Cerebellar cortex (tissue), 1 donor: ENCODE measurements around the gene SYNE4.
"Not testable (repeated sequence)": the region's sequence is repeated elsewhere in the genome, so short reads cannot be mapped to it uniquely, and the experiment has no call there.

Experiments used
- DNase-seq: peaks from one replicate; pipeline ENCODE4 v3.0.0-alpha.2; 2015; ENCODE audit warnings: low spot score

The SYNE4 gene, protein sequence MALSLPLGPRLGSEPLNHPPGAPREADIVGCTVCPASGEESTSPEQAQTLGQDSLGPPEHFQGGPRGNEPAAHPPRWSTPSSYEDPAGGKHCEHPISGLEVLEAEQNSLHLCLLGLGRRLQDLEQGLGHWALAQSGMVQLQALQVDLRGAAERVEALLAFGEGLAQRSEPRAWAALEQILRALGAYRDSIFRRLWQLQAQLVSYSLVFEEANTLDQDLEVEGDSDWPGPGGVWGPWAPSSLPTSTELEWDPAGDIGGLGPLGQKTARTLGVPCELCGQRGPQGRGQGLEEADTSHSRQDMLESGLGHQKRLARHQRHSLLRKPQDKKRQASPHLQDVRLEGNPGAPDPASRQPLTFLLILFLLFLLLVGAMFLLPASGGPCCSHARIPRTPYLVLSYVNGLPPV

DNA sequence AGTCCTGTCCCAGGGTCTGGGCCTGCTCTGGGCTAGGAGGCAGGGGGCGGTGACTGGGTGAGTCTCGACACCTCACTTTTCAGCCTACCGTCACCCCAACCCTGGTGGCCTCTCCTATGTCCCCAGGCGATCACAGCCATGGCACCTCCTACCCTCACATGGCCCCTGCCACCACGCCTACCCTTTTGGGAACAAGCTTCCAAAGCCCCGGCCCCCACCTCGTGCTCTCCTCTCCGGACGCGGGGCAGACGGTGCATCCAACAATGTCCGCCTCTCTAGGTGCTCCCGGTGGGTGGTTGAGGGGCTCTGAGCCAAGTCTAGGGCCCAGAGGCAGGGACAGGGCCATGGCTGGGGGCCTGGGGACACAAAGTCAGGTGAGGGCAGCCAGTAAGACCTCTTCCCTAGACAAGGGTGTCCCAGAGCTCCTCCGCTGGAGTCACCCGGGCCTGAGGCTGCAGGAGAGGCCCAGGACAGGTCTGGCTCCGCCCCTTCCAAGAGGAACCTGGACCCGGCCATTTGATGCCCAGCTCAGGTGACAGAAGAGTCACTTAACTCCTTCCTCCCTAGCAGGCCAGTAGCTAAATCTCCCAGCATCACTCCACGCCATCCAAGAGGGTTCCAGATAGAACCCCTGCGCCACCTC, at the start of gene SYNE4:
Gene SYNE4 (minus strand): TSS at position 478 of the 643 bp plus-strand sequence. CDS start 132 bp downstream, at position 346.
- DNase-seq = peak; percentile 93

DNA sequence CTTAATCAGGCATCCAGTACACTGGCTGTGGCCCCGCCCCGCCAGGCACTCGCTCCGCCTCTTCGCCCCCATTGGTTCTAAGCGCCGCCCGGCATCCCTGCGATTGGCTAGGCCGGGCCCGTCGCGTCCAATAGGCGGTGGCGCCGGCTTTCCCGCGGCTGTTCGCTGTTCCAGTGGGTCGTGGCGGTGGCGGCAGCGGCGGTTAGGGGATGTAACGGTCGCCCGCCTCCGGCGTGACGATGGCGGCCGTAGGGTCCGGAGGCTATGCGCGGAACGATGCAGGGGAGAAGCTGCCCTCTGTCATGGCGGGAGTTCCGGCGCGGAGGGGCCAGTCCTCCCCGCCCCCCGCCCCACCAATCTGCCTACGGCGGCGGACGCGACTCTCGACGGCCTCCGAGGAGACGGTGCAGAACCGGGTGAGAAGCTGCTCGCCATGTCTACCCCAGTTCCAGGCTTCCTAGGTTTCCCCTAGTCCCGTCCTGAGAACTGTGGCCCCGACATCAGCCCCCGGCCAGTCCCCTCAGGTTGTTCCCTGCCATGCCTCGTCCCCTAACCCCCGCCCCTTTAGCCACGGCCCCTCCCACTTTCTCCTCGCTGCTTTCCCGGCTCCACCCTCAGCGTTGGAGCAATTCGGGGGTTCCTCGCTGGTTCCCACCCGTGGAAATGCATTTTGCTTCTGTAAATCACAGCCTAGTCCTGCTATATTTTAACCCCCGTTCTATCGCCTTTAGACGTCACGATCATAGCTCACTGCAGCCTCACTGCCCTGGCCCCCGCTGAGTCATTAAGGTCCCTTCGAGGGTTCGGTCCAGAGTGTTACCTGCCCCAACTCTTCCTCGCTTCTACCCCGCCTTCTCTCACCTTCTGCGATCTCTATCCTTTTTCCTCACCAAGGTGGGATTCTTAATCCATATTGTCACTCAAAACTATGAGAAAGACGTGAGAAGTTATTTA, 46.4 kb upstream of the SYNE4 start, which contains the start of gene WDR62:
Gene WDR62 (plus strand): TSS at position 165 of the 954 bp plus-strand sequence. CDS start 75 bp downstream, at position 240.
- DNase-seq = peak; percentile 26

DNA sequence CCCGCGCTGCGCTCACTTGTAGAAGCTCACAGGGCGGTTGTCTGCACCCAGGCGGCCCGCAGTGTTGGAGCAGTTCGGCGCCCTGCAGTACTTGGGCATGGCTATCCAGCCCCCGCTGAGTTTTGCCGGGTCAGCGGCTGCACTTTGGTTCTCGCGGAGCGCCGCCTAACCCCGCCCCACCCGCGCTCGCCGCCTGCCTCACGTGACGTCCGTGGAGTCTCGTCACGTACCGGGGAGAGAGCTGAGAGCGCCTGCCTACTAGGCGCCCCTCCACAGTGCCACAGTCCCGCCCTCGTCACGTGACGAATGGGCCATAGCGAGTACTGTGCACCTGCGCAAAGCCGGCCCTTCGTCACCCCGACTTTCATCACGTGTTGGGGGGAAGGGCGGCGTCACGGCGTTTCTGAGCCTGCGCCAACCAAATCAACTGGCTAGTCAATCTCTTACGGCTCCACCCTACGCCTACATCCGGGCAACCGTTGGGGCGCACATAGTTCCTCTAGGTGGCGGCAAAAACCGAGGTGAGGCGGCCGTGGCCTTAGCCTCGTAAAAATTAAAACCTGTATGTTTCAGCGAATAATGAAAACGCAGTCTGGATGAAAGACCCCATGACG, 45.6 kb upstream of the SYNE4 start, which contains the start of gene THAP8:
Gene THAP8 (minus strand): TSS at position 167 of the 614 bp plus-strand sequence. CDS start 68 bp downstream, at position 99.
- peak; percentile 99 for DNase-seq

DNA sequence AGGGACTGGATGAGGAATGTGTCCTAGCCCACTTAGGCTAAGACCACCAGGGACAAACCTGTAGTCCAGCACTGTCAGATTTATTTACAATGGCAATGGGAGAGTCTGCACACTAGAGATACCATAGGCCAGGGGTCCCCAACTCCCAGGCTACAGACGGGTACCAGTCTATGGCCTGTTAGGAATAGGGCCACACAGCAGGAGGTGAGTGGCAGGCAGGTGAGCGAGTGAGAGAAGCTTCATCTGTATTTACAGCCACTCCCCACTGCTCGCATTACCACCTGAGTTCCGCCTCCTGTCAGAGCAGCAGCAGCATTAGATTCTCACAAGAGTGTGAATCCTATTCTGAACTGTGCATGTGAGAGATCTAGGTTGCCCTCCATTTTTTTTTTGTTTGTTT, 43.0 kb upstream of the SYNE4 start:
- DNase-seq = no peak

DNA sequence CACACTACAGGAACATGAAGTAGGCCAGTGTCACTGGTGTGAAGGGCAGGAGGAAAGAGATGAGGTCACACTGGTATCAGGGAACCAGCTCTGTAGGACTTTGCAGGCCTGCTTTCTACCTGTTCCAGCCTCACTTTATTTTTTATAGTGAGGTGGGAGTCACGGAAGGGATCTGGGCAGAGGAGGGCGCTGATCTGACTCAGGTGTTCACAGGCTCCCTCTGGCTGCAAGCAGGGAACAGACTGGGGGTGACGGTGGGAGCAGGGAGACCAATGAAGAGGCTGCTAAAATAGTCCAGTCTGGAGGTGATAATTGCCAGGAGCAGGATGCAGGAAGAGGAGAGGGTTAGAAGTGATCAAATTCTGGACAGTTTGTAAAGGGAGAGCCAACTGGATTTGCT, 42.6 kb upstream of the SYNE4 start:
- peak; percentile 67 for DNase-seq

DNA sequence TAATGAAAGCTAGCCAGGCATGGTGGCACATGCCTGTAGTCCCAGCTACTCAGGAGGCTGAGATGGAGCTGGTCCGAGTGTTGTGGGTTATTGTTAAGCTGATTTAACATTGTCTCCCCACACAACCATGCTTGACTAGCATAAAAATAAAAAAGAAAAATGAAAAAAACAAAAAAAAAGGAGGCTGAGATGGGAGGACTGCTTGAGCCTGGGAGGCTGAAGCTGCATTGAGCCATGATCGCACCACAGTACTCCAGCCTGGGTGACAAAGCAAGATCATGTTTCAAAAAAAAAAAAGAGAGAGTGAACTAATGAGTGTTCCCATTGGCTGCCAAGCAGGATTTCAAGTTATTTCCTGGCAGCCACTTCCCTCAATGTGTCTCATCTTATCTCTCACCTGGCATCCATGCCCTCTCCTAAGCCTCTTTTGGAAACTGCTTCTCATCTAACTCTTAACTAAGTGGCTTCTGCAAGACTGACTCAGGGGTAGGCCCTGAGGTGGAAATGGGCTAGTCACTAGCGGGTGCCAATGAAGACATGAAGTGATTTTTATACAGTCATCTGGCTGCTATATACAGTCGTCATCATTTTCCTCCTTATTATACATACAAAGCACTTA, 40.6 kb upstream of the SYNE4 start:
- no peak for DNase-seq

DNA sequence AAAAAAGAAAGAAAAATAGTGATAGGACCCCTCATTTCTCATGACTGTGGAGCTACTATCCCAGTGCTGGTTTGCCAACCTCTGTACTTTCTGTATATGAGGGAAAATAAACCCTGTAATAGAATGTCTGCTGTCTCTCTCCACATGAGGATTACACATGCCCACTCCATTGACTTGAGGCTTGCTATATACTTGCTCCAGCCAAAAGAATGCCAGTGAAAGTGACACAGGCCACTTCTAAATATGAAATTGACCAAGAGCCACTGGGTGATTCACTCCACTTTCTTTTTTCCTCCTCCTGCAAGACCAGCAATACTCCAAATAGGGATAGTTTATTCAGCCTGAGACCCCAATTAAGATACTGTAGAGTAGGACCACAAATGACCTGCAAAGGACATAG, 39.2 kb upstream of the SYNE4 start:
- no peak for DNase-seq

DNA sequence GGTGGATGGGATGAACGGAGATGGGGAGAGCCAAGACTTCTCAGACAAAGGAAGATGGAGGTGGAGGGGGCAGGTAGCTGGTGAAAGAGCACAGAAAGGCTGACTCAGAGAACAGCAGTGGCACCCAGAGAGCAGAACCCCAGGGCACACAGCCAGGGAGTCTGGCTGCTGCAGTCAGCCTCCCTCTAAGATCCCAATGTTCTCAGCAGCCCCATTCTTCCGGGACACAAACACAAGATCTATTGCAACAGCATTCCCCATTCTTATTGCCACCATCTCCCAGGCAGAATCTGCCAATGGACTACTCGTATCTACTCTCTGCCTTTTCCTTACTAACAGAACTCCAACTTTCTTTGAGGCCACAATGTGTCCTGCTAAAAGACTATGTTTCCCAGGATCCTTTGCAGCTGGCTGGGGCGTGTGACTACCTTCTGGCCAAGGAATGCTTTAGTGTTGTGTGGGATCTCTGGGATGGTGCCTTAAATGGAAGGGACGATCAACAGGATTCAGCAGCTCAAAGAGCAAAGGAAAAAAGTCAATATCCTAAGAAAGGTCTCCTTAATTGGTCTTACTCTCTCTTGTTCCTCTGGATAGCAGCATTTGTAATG, 37.9 kb upstream of the SYNE4 start:
- no peak for DNase-seq

DNA sequence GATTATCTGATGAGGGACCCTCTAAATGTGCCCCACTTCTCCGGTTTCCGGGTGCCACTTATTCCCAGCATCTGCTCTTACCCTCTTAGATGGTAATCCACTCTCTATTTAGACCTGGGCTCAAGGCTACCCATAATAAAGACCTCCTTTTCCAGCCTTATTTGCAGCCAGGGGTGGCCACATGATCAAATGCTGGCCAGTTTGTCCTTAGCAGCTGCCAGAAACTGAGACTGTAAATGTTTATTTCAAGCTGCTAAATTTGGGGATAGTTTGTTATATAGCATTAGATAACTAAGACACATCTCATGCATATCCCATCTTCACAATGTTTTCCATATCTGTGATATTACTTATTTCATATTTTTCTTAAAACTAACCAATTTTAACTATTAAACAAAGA, 35.3 kb upstream of the SYNE4 start:
- no peak for DNase-seq

DNA sequence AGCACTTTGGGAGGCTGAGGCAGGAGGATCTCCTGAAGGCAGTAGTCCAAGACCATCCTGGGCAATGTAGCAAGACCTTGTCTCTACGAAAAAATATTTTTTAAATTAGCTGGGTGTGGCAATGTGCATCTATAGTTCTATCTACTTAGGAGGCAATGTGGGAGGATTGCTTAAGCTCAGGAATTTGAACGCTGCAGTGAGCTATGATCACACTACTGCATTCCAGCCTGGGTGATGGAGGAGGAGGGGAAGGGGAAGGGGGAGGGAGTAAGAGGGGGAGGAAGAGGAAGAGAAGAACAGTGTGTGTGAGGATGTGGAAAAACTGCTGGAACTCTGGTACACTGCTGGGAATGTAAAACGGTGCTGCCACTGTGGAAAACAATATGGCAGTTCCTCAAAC, 33.2 kb upstream of the SYNE4 start:
- no peak for DNase-seq

DNA sequence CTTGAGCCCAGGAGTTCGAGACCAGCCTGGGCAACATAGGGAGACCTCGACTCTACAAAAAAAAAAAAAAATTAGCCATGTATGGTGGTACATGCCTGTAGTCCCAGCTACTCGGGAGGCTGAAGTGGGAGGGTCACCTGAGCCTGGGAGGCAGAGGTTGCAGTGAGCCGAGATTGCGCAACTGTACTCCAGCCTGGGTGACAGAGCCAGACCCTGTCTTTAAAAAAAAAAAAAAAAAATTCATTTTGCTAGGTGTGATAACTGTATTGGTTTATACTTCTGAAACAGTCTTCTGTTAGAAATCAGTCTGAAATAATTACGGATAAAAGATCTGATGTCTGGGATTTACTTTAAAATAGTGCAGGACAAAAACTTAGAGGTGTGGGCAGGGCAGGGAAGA, 32.5 kb upstream of the SYNE4 start:
- not testable (repeated sequence) for DNase-seq

DNA sequence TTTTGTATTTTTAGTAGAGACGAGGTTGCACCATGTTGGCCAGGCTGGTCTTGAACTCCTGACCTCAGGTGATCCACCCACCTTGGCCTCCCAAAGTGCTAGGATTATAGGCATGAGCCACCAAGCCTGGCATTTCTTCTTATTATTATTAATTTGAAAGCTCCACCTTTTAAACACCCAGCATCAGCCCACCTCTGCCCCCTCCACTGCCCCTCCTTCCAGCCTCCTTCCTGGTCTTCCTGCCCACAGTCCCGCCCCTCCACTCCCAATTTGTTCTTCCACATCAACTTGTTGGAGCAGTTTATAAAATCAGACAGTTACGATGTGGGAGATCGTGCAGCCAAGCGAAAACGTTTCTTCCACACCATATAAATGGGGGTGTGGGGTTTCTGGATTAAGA, 31.9 kb upstream of the SYNE4 start:
- no peak for DNase-seq

DNA sequence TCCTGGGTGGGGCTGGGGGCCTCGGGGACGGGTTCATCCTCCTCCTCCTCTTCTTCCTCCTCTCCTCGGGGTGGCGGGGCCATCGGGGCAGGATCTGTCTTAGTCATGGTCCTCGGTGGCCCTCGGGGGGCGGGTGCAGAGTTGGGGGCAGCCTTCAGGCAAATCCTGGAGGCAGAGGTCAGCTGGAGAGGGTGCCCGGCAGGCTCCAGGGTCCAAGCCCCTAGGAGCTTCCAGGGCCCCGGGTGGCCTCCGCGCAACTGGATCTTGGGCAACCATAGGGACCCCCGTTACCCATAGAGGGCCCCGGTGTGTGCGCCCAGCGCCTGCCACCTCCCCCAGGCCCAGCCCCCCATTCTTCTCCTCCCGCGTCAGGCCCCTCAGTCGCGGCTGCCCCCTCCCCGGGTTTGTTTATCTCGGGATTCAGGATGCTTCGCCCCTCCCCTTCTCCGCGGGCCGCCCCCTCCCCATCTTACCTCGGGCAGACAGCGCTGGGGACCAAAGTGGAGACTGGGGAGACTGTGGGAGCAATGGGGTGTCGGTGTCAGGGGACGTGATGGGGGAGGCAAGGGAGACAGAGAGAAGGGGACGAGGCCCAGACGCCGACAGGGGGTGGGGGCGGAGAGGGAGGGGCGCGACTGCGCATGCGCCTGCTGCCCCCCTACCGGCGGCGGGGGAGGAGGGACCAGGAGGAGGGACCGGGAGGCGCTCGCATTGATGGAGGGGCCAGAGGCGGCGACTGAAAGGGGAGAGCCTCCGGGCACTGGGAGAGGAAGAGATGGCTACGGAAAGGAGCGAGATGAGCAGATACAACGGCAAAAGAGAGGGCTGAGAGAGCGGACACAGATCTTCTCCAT, 23.9 kb upstream of the SYNE4 start, which contains the start of gene CLIP3:
Gene CLIP3 (minus strand): TSS at position 623 of the 854 bp plus-strand sequence. CDS start 516 bp downstream, at position 107.
- peak; percentile 79 for DNase-seq

DNA sequence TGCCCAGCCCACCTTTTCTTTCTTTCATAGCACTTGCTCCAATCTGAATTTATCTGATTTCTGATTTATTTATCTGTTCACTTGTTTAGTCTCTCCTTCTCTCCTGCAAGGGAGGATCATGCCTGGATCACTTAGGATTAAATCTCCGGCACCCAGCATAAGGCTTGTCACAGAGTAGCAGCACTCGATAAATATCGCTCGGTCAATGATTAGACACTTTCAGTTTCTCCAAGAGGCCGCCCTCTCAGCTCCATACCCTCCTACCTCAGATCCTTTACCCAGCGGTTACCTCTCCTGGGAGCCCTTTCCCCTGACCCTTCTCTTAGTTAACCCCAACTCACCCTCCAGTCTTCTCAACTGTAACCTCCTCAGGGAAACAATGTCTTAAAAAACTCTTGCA, 22.7 kb upstream of the SYNE4 start:
- no peak for DNase-seq

DNA sequence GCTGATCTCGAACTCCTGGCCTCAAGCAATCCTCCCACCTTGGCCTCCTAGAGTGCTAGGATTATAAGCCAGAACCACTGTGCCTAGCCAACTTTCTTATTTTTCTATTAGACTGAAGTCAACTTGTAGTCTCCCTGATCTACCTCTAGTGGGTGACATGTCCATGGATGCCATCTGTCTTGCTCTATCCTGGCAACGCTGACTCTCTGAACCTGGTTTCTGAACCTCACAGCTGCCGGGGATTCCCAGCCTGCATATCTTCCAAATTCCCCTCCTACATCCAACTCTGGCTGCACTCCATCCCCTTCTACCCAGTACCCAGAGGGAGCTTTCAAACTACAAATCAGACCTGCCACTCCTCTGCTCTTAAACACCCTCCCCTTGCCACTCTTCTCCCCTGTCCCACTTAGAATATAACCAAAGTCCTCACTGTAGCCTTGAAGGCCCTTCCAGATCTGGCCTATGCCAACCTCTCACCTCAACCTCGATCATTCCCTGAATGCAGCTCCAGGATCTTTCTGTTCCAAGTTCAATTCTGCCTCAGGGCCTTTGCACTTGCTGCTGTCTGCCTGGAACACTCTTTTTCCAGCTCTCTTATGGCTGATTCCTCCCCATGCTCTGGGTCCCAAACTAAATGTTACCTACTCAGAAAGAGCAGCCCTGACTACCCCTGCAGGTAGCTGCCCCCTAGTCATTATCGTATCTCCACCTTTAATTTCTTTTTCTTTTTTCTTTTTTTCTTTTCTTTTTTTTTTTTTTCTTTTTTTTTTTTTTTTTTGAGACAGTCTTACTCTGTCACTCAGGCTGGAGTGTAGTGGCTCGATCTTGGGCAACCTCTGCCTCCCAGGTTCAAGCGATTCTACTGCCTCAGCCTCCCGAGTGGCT, 21.9 kb upstream of the SYNE4 start:
- DNase-seq = peak; percentile 77

DNA sequence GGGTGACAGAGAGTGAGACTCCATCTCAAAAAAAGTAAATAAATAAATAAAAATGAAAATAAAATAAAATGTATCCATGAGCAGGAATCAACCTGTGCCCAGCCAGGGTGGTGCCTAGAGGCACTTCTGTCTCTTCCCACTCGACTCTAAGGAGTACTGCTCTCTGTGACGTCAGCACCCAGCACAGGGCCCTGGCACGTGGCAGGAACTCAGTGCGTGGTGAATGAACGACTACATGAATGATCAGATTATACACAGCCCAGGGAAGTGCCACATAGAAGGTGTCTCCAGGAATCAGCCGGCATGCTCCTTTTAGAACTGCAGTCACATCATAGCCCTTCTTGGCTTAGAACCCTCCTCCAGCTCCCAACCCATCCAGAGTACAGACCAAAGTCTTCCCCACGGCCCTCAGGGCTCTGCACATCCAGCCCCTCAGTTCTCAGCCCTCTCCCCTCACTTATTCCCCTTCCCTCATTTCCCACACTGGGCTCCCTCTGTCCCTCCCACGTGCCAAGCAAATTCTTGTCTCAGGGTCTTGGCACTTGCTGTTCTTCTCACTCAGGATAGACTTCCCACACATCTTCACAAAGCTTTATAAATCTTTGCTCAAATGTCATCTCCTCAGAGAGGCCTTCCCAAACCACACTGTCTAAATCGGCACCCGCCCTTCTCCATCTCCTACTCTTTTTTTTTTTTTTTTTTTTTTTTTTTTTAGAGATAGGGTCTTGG, 19.9 kb upstream of the SYNE4 start:
- DNase-seq = no peak

DNA sequence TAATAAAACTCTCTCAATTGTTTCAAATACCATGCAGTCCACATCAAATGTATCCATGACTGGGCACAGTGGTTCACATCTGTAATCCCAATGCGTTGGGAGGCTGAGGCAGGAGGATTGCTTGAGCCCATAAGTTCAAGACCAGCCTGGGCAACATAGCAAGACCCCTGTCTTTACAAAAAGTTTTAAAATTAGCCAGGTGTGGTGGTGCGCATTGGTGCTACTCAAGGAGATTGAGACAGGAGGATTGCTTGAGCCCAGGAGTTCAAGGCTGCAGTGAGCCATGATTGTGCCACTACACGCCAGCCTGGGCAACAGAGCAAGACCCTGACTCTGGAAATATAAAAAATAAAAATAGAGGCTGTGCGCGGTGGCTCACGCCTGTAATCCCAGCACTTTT, 19.1 kb upstream of the SYNE4 start:
- no peak for DNase-seq
